Measurements from ENCODE around the gene FAM236D. TPM values are rescaled to one million over a fixed set of nuclear protein-coding genes. Genes with fewer than 3 reads are reported as not detected.
"Not testable (repeated sequence)": the region's sequence is repeated elsewhere in the genome, so short reads cannot be mapped to it uniquely, and the experiment has no call there.

FAM236D gene
- total RNA-seq (not detected), polyA plus RNA-seq (ENCODE audit: insufficient read depth, low read depth, low replicate concordance) (not detected)
- long read RNA-seq, donor 1, result 0 reads
- long read RNA-seq, donor 2, result 0 reads

DNA sequence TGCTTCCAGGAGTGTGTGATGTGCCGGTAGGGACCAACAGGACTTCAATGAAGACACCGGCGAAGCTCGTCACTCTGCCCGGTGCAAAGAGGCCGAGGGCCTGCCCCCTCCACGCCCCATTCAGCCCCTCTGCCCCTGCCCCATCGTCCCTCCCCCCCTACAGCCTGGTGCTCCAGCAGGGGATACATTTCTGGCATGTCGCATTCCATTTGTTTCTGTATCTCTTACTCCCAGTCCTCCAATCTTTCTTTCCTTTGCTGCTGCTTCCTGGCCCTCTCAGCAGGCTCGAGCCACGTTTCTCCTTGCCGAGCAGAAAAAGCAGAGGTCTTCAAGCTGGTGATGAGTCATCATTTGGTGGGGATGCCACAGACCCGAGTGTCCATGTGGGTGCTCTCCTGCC is at the start of gene FAM236D:
Gene FAM236D (minus strand): TSS at position 101 of the 400 bp plus-strand sequence. CDS start 100 bp downstream, at position 1.
- intact Hi-C loops (cut with DNase I; ENCODE audit: low total_unique reads); H3K4me1 ChIP-seq; DNase-seq; H3K9me3 ChIP-seq; H3K27ac ChIP-seq; H3K27me3 ChIP-seq; H3K4me3 ChIP-seq; H3K36me3 ChIP-seq (ENCODE audit: low read depth, missing control alignments): not testable (repeated sequence)
- no CpG with 5 or more reads among the region's 13 CpGs for WGBS, 2 donors

- intact Hi-C loops (cut with DNase I; ENCODE audit: low total_unique reads); DNase-seq; H3K9me3 ChIP-seq; H3K36me3 ChIP-seq (ENCODE audit: low read depth, missing control alignments); H3K27ac ChIP-seq; H3K4me1 ChIP-seq; H3K27me3 ChIP-seq; H3K4me3 ChIP-seq: not testable (repeated sequence)
- WGBS, 2 donors, result no CpG with 5 or more reads among the region's 2 CpGs
Observed at GRCh38 chrX:72837532-72837931, 29.5 kb upstream of the FAM236D start.

- H3K9me3 ChIP-seq; H3K36me3 ChIP-seq (ENCODE audit: low read depth, missing control alignments); H3K4me1 ChIP-seq; DNase-seq; H3K27me3 ChIP-seq; intact Hi-C loops (cut with DNase I; ENCODE audit: low total_unique reads); H3K4me3 ChIP-seq; H3K27ac ChIP-seq: not testable (repeated sequence)
- no CpG with 5 or more reads among the region's 13 CpGs for WGBS, 2 donors
Observed at GRCh38 chrX:72830701-72831100, 22.7 kb upstream of the FAM236D start.

- WGBS, 2 donors, result no CpG with 5 or more reads among the region's 3 CpGs
- intact Hi-C loops (cut with DNase I; ENCODE audit: low total_unique reads); H3K4me3 ChIP-seq; H3K4me1 ChIP-seq; H3K27ac ChIP-seq; H3K9me3 ChIP-seq; H3K27me3 ChIP-seq; DNase-seq; H3K36me3 ChIP-seq (ENCODE audit: low read depth, missing control alignments): not testable (repeated sequence)
Observed at GRCh38 chrX:72790390-72790789, 17.6 kb downstream of the FAM236D start.

GRCh38 chrX:72788142-72788541 is 19.9 kb downstream of the FAM236D start:
- H3K4me3 ChIP-seq; H3K9me3 ChIP-seq; H3K27ac ChIP-seq; H3K4me1 ChIP-seq; DNase-seq; H3K36me3 ChIP-seq (ENCODE audit: low read depth, missing control alignments); H3K27me3 ChIP-seq; intact Hi-C loops (cut with DNase I; ENCODE audit: low total_unique reads): not testable (repeated sequence)
- WGBS, 2 donors, result no CpG with 5 or more reads among the region's 1 CpG

- WGBS, 2 donors, result no CpG with 5 or more reads among the region's 6 CpGs
- H3K4me1 ChIP-seq; H3K27me3 ChIP-seq; H3K36me3 ChIP-seq (ENCODE audit: low read depth, missing control alignments); intact Hi-C loops (cut with DNase I; ENCODE audit: low total_unique reads); H3K9me3 ChIP-seq; H3K27ac ChIP-seq; DNase-seq; H3K4me3 ChIP-seq: not testable (repeated sequence)
Observed at GRCh38 chrX:72783964-72784363, 24.0 kb downstream of the FAM236D start.

- H3K27ac ChIP-seq; H3K27me3 ChIP-seq; H3K4me3 ChIP-seq; H3K9me3 ChIP-seq; H3K36me3 ChIP-seq (ENCODE audit: low read depth, missing control alignments); DNase-seq; intact Hi-C loops (cut with DNase I; ENCODE audit: low total_unique reads); H3K4me1 ChIP-seq: not testable (repeated sequence)
- no CpG with 5 or more reads among the region's 8 CpGs for WGBS, 2 donors
Observed at GRCh38 chrX:72783365-72783936, 24.6 kb downstream of the FAM236D start.

- H3K27me3 ChIP-seq; intact Hi-C loops (cut with DNase I; ENCODE audit: low total_unique reads); H3K4me1 ChIP-seq; H3K4me3 ChIP-seq; H3K27ac ChIP-seq; DNase-seq; H3K9me3 ChIP-seq; H3K36me3 ChIP-seq (ENCODE audit: low read depth, missing control alignments): not testable (repeated sequence)
- no CpG with 5 or more reads among the region's 15 CpGs for WGBS, 2 donors
Observed at GRCh38 chrX:72782560-72782959, 25.4 kb downstream of the FAM236D start, which contains the start of gene FAM236B. Gene FAM236B, minus strand, starts transcription at chrX:72782660. Its CDS starts 100 bp downstream, at chrX:72782560.

- H3K36me3 ChIP-seq (ENCODE audit: low read depth, missing control alignments); H3K27me3 ChIP-seq; DNase-seq; H3K4me3 ChIP-seq; intact Hi-C loops (cut with DNase I; ENCODE audit: low total_unique reads); H3K27ac ChIP-seq; H3K4me1 ChIP-seq; H3K9me3 ChIP-seq: not testable (repeated sequence)
- WGBS, 2 donors, result no CpG with 5 or more reads among the region's 6 CpGs
Observed at GRCh38 chrX:72778146-72778545, 29.9 kb downstream of the FAM236D start.

DNA sequence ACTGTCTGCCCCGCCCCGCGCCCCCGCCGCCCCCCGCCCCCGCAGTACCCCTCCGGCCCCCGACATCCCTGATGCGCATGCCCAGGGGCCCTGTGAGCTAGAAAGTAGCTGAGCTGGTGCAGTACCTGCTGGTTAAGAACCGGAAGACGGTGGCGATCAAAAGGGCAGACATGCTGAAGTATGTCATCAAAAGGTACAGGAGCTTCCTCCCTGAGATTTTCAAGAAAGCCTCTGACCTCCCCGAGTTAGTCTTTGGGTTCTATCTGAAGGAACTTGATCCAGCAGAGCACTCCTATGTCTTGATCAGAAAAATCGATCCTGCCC is 30.6 kb downstream of the FAM236D start:
- intact Hi-C loops (cut with DNase I; ENCODE audit: low total_unique reads); DNase-seq; H3K9me3 ChIP-seq; H3K36me3 ChIP-seq (ENCODE audit: low read depth, missing control alignments); H3K27me3 ChIP-seq; H3K27ac ChIP-seq; H3K4me3 ChIP-seq; H3K4me1 ChIP-seq: not testable (repeated sequence)
- WGBS, 2 donors, result no CpG with 5 or more reads among the region's 15 CpGs

GRCh38 chrX:72776653-72777466 is 31.1 kb downstream of the FAM236D start, which contains the start of gene DMRTC1B:
Gene DMRTC1B, plus strand, starts transcription at chrX:72776890. Its CDS starts 68,246 bp downstream, at chrX:72845136.
- intact Hi-C loops (cut with DNase I; ENCODE audit: low total_unique reads), result not testable (repeated sequence)

DNA sequence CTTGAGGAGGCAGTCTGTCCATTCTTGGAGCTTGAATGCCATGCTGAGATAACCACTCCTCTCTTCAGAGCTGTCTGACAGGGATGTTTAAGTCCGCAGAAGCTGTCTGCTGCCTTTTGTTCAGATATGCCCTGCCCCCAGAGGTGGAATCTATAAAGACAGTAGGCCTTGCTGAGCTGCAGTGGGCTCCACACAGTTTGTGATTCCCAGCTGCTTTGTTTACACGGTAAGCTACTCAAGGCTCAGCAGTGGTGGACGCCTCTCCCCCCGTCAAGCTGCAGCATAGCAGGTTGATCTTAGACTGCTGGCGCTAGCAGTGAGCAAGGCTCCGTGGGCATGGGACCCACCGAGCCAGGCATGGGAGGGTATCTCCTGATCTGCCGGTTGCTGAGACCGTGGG is 47.6 kb downstream of the FAM236D start:
- DNase-seq; intact Hi-C loops (cut with DNase I; ENCODE audit: low total_unique reads); H3K9me3 ChIP-seq; H3K27me3 ChIP-seq; H3K4me1 ChIP-seq; H3K36me3 ChIP-seq (ENCODE audit: low read depth, missing control alignments); H3K27ac ChIP-seq; H3K4me3 ChIP-seq: not testable (repeated sequence)
- WGBS, 2 donors, result no CpG with 5 or more reads among the region's 9 CpGs

More at GRCh38 chrX:72776653-72777466, 31.1 kb downstream of the FAM236D start, which contains the start of gene DMRTC1B:
- H3K27me3 ChIP-seq; H3K36me3 ChIP-seq (ENCODE audit: low read depth, missing control alignments); H3K9me3 ChIP-seq; H3K4me3 ChIP-seq; DNase-seq; H3K27ac ChIP-seq; H3K4me1 ChIP-seq: not testable (repeated sequence)
- WGBS, 2 donors, result no CpG with 5 or more reads among the region's 44 CpGs
